Aorta (tissue), 5 donors: ENCODE measurements around the gene HDAC9. TPM values are rescaled to one million over a fixed set of nuclear protein-coding genes. Genes with fewer than 3 reads are reported as not detected.

Experiments used
- ATAC-seq: fragments of 200-7000 bp; cut with Tn5 transposase; one replicate; pipeline ENCODE4 v1.9.1; 2022; ENCODE audit warnings: moderate library complexity; ENCODE audit not compliant: low FRiP score
- DNase-seq, 2 donors: peaks; one replicate each; pipeline ENCODE4 v3.0.0-alpha.2; 2020
- H3K27ac ChIP-seq, 2 donors: one replicate each; pipeline ENCODE4 v1.5.1; 2013; ENCODE audit warnings: low read length in 2 of 2, mild to moderate bottlenecking in 2 of 2, moderate library complexity in 2 of 2, control low read depth in 1 of 2, inconsistent platforms in 1 of 2, low read depth in 1 of 2
- H3K27me3 ChIP-seq, 2 donors: one replicate each; pipeline ENCODE4 v1.6.1; 2013; ENCODE audit warnings: control low read depth in 1 of 2, low read length in 1 of 2, mild to moderate bottlenecking in 1 of 2, moderate library complexity in 1 of 2; ENCODE audit not compliant: insufficient read depth in 2 of 2, control insufficient read depth in 1 of 2
- H3K36me3 ChIP-seq, 2 donors: one replicate each; pipeline ENCODE4 v1.6.1; 2013; ENCODE audit warnings: control low read depth in 1 of 2, low read length in 1 of 2, mild to moderate bottlenecking in 1 of 2; ENCODE audit not compliant: insufficient read depth in 2 of 2, control insufficient read depth in 1 of 2
- H3K4me1 ChIP-seq, 2 donors: one replicate each; pipeline ENCODE4 v1.6.1; 2013; ENCODE audit warnings: low read length in 2 of 2, control low read depth in 1 of 2, mild to moderate bottlenecking in 1 of 2, moderate library complexity in 1 of 2; ENCODE audit not compliant: insufficient read depth in 2 of 2, control insufficient read depth in 1 of 2
- H3K4me3 ChIP-seq, 2 donors: one replicate each; pipeline ENCODE4 v1.5.1; 2013; ENCODE audit warnings: low read length in 2 of 2, control low read depth in 1 of 2, mild to moderate bottlenecking in 1 of 2
- H3K9me3 ChIP-seq: one replicate; pipeline ENCODE4 v1.6.1; 2013; ENCODE audit warnings: mild to moderate bottlenecking, low read length; ENCODE audit not compliant: control insufficient read depth
- WGBS, 2 donors: extraction: QIAGEN DNeasy Blood & Tissue Kit; methylation state at CpG; one replicate each; pipeline ENCODE4 v1.1.7; 2013; 5-methylcytosine and 5-hydroxymethylcytosine counted together
- intact Hi-C, 2 donors: fragments of 100-400 bp; cut with DNase I; formaldehyde crosslinking; loops; one replicate each; pipeline versions ENCODE4 v1.14.2 to v1.15.0; 2022
- polyA plus RNA-seq, 2 donors: library from polyadenylated mRNA; stranded (reverse); fragments of 200-250 nt; gene quantifications; one replicate each; pipeline ENCODE4 v1.2.3, GENCODE V29; 2013
- total RNA-seq, 2 donors: library from RNA; stranded (reverse); fragmentation: NEBNext Ultra II Directional; extraction: Animal tissue kit (Norgen Biotek cat#: 25700); gene quantifications; one replicate each; pipeline ENCODE4 v1.2.1, GENCODE V29; 2021
- donor health status: healthy with polysubstance abuse.
- donor health status: Bipolar disorder and iron deficiency.
- donor health status: DM: no; HTN: no; CAD: no.
- donor health status: DM: no; HTN: no; CAD: no.
- donor health status: DM: yes; HTN: yes; CAD: no.

HDAC9 gene
- total and polyA plus RNA-seq, 4 donors = 9.1 to 122 (median 31.2) TPM

DNA sequence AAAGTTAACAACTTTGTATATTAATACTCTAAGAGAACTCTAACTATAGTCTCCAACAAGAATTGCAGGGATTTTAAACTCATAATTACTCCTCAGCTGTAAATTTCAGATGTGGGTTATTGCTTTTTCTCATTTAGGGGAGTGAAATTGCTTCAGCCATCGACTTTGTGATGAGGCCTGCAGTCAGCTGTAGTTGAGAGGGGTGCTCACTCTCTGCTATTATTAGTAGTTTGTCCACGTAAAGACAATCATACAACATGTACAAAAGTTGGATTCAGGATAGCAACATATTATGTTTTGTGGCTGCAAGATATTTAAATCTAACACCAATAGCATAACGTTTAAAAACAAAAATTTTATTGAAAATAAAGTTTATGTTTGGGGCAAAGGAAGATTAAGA, 28.7 kb downstream of the HDAC9 start:
- Histone ChIP-seq H3K4me3 (no peak overlapping the region), H3K27ac (no peak overlapping the region), H3K36me3 (no peaks in the 10 kb centered on the region), H3K27me3 (no peaks in the 10 kb centered on the region), H3K4me1 (peaks cover 2 to 6% of the 10 kb centered on the region in 2 donors), H3K9me3 (no peaks in the 10 kb centered on the region)
- DNase-seq = no peak
- intact Hi-C loops = no loop called here
- no peak for ATAC-seq
- WGBS, 2 donors = 87 to 88% methylated on average over 3 of the region's 3 CpGs

DNA sequence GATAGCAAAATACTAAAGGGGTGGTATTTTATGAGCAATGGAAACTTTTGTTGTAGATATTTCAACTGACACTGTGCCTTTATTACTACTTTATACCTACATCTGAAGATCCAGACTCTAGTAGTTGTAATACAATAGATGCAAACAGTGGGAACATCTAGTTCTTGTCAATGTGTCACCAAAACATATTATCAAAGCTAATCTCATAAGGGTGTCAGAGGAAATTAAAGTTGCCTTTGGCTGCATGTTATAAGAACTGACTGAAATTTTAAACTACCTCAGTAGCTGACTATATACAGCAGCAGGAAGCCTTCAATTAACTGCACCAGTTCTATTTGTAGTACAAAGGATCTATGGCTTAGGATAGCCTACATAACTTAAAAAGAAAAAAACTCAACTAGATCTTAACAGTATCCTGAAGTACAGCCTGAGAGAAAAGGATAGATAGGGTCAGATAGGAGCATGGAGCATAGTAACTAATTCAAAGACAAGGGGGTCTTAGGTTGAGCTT, 30.9 kb downstream of the HDAC9 start:
- H3K4me3 ChIP-seq = no peak overlapping the region
- H3K27me3 ChIP-seq = no peaks in the 10 kb centered on the region
- H3K36me3 ChIP-seq = no peaks in the 10 kb centered on the region
- ATAC-seq (no peak), DNase-seq (no peak)
- peaks cover 3 to 6% of the 10 kb centered on the region in 2 donors for H3K4me1 ChIP-seq
- intact Hi-C loops = no loop called here
- peak overlapping the region in 1 of 2 donors; percentile 43 for H3K27ac ChIP-seq
- no peaks in the 10 kb centered on the region for H3K9me3 ChIP-seq

DNA sequence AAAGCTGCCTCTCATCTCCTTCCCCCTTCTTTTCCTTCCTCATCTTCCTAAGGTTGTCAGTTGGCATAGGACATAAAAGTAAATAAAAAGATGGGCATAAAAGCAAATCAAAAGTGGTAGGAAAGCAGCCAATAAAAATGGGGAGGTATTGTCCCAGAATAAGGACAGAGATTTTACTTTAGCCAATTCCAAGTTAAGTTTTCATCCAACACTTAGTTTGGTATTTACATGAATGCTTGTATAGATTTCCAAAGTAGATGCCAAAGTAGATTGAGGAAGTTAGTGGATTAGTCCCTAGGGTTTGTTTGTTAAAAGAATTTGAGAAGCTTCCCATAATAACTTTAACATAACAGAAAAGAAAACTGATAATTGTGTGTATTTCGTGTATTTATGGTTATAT, 33.7 kb downstream of the HDAC9 start:
- intact Hi-C loops = no loop called here
- peaks cover 1 to 2% of the 10 kb centered on the region in 2 donors for H3K4me1 ChIP-seq
- H3K9me3 ChIP-seq = no peaks in the 10 kb centered on the region
- H3K27ac ChIP-seq = peak overlapping the region in 1 of 2 donors; percentile 87
- ATAC-seq (no peak), DNase-seq (no peak)
- H3K36me3 ChIP-seq = no peaks in the 10 kb centered on the region
- no peak overlapping the region for H3K4me3 ChIP-seq
- 35 to 36% methylated on average over 1 of the region's 1 CpG for WGBS, 2 donors
- no peaks in the 10 kb centered on the region for H3K27me3 ChIP-seq

DNA sequence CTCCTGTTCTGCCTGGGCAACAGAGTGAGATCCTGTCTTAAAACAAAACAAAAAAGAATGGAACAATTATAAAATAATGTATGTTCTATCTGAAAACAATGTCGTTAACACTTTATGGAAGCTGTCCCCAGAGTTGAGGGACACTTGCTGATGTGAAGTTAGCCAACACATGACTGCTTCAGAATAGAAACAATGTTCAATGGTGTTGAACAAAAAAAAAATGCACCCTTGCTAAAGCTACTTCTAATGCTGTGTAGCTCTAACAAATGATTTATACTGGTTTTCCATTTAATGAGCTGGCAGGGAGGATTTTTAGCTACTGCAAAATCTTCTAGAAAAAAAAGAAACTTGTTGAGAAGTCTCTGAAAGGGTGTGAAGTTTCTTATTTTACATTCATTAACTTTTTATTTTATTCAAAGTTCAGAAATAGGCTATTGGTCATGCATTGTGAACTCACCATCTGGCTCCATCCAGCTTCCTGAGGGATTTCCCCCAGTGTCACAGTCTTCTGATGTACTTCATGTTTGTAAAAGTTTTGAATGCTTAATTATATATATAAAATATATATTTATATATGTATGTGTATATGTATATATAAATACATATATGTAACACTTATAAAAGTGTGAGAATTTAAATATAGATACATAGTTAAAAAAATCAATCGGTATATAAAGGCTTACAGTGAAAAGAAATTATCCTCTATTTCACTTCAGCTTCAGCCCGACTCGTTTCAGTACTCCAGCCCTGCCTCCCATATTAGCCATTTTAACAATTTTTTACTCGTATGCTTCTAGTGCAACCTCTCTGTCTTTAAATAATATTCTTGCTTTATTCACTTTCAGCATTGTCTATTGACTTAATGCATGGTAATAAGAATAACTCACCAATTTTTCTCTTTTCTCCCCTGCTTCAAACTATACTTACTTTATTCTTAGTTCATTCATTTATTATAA, 35.0 kb downstream of the HDAC9 start:
- H3K9me3 ChIP-seq = no peaks in the 10 kb centered on the region
- H3K4me3 ChIP-seq = no peak overlapping the region
- WGBS, 2 donors = 88 to 91% methylated on average over 5 of the region's 5 CpGs
- no peaks in the 10 kb centered on the region for H3K36me3 ChIP-seq
- ATAC-seq (no peak), DNase-seq (no peak)
- peaks cover 1 to 6% of the 10 kb centered on the region in 2 donors for H3K4me1 ChIP-seq
- intact Hi-C loops = no loop called here
- no peaks in the 10 kb centered on the region for H3K27me3 ChIP-seq
- H3K27ac ChIP-seq = no peak overlapping the region

DNA sequence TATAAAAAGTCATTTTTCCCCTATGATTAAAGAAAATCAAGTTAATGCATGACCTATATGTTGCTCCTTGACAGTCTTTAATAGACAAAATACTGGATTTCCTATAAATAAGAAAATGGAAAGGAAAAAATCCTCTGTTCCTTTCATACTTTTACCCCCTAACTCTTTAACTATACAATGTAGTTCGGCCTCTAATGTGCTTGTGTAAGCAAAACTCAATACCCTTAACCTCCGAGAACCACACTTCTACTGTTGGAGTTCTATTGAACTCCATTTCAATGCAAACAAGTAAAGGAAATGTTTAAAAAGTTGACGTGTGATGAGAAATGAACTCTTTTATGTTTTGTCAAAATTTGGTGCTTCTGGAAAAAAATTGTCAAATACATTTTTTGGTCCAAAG, 36.0 kb downstream of the HDAC9 start:
- no peaks in the 10 kb centered on the region for H3K9me3 ChIP-seq
- DNase-seq (no peak), ATAC-seq (no peak)
- whole genome bisulfite sequencing, 2 donors = 91 to 92% methylated on average over 3 of the region's 3 CpGs
- H3K36me3 ChIP-seq = no peaks in the 10 kb centered on the region
- H3K27me3 ChIP-seq = no peaks in the 10 kb centered on the region
- intact Hi-C loops = no loop called here
- H3K4me1 ChIP-seq = peaks cover 1 to 9% of the 10 kb centered on the region in 2 donors
- no peak overlapping the region for H3K27ac ChIP-seq
- H3K4me3 ChIP-seq = no peak overlapping the region

DNA sequence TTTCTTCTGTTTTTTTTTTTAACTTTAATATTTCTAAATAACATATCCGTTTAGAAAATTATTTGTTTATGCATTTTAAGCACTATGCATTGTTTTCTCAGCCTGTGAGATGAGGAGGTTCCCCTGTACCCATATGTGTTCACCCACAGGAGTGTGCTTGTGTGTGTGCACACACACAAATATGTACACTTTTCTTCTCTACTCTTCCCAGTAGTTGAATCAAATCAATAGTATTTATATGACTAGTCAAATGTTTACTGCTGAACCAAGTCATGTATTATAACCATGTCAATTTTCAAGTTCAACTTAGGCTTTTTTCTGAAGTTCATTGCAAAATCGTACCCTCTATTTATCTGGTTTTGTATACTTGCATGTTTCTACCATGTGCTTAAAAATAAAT, 37.3 kb downstream of the HDAC9 start:
- 77 to 80% methylated on average over 2 of the region's 2 CpGs for WGBS, 2 donors

DNA sequence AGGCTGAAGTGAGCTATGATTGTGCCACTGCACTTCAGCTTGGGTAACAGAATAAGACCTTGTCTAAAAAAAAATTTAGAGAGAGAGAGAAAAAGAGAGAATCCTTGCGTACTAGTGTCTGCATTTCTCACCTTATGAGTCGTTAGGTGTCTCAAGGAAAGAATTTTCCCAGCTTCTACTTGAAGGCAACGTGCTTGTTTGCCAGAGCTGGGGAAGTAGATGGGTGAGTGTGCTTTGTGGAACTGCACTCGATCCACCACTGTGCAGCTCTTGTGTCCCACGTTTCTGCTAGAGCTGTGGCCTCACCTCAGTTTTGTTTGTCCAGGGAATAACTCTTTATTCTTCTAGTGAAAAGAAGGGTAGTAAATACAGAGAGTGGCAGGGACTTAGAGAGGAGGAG, 38.9 kb downstream of the HDAC9 start:
- peaks cover 1 to 8% of the 10 kb centered on the region in 2 donors for H3K4me1 ChIP-seq
- 73 to 77% methylated on average over 5 of the region's 5 CpGs for WGBS, 2 donors
- DNase-seq (no peak), ATAC-seq (no peak)
- H3K36me3 ChIP-seq = no peaks in the 10 kb centered on the region
- no peaks in the 10 kb centered on the region for H3K27me3 ChIP-seq
- H3K9me3 ChIP-seq = no peaks in the 10 kb centered on the region
- peak overlapping the region in 1 of 2 donors; percentile 34 for H3K27ac ChIP-seq
- no peak overlapping the region for H3K4me3 ChIP-seq
- intact Hi-C loops = no loop called here

More for the DNA sequence above, 37.3 kb downstream of the HDAC9 start:
- Histone ChIP-seq H3K36me3 (no peaks in the 10 kb centered on the region), H3K27me3 (no peaks in the 10 kb centered on the region), H3K9me3 (no peaks in the 10 kb centered on the region), H3K4me3 (no peak overlapping the region), H3K27ac (no peak overlapping the region), H3K4me1 (peaks cover 1 to 8% of the 10 kb centered on the region in 2 donors)
- intact Hi-C loops = no loop called here
- DNase-seq = no peak
- no peak for ATAC-seq

DNA sequence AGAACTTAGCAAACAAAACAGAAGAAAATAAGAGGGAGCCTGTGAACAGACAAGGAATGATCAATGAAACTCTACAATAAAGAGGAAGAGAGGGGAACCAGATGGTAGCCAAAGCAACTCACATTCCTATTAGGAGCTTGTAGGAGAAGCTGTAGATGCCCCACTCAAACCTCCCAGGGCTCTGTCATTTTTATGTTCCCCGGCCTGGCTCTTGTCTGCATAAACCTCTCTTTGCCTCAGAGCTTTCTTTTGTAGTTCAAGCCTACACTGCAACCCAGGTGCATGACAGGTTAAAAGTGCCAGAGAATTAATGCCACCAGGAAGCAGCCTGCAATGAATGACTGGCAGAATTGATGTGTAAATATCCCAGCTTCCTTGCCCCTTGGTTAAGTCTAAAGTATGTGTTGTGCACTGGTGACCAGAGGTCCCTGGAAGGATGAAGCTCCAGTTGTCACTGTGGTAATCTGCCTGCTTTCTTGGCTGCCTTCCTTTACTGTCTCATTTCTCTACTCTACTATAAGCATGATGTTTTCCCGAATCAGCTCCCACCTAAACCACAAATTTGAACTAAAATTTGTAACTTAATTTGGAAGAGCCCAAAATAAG, 40.4 kb downstream of the HDAC9 start:
- intact Hi-C loops = no loop called here

More for the DNA sequence above, 40.4 kb downstream of the HDAC9 start:
- Histone ChIP-seq H3K27me3 (no peaks in the 10 kb centered on the region), H3K4me3 (no peak overlapping the region), H3K36me3 (no peaks in the 10 kb centered on the region), H3K27ac (no peak overlapping the region), H3K4me1 (peaks cover 0 to 8% of the 10 kb centered on the region in 2 donors), H3K9me3 (no peaks in the 10 kb centered on the region)
- DNase-seq = no peak
- no peak for ATAC-seq
- 95 to 100% methylated on average over 2 of the region's 2 CpGs for whole genome bisulfite sequencing, 2 donors
